Adrenal gland (tissue), 12 donors: ENCODE data around the gene ZNF341. TPM values are rescaled to one million over a fixed set of nuclear protein-coding genes. Genes with fewer than 3 reads are reported as not detected.

Experiments
- DNase-seq, 7 donors: peaks; one replicate each; pipeline ENCODE4 v3.0.0-alpha.2; 2019 to 2020
- H3K27ac ChIP-seq, 5 donors: fragments of 200-600 bp; sonication (generic) in 4 of 5; 1 replicate in 3 of 5; 2 replicates in 2 of 5; pipeline versions ENCODE4 v1.5.1 to v1.8.0; 2016 to 2020; ENCODE audit warnings: mild to moderate bottlenecking in 1 of 5
- H3K27me3 ChIP-seq: fragments of 200-600 bp; 2 replicates; pipeline ENCODE4 v1.8.0; 2021
- H3K36me3 ChIP-seq, 2 donors: fragments of 200-600 bp; replicated peaks in 1 of 2; 1 replicate in 1 of 2; 2 replicates in 1 of 2; pipeline versions ENCODE4 v1.5.1 to v1.8.0; 2018 to 2022
- H3K4me1 ChIP-seq, 2 donors: fragments of 200-600 bp; replicated peaks in 1 of 2; 1 replicate in 1 of 2; 2 replicates in 1 of 2; pipeline versions ENCODE4 v1.5.1 to v1.8.0; 2018 to 2021
- H3K4me3 ChIP-seq, 4 donors: fragments of 200-600 bp; sonication (generic) in 3 of 4; one replicate each; pipeline ENCODE4 v1.5.1; 2016 to 2018
- H3K9me3 ChIP-seq, 3 donors: fragments of 200-600 bp; sonication (generic) in 1 of 3; replicated peaks in 1 of 3; 1 replicate in 2 of 3; 2 replicates in 1 of 3; pipeline versions ENCODE4 v1.5.1 to v1.8.0; 2016 to 2021
- CTCF ChIP-seq, 6 experiments: fragments of 450-650 bp in 4 of 6; fragments of 200-600 bp in 2 of 6; sonication (generic) in 1 of 6; IDR thresholded peaks; 1 replicate in 5 of 6; 2 replicates in 1 of 6; pipeline versions ENCODE4 v1.5.1 to v1.8.0; 2016 to 2021; ENCODE audit warnings: antibody characterized with exemption in 6 of 6, mild to moderate bottlenecking in 2 of 6, moderate library complexity in 1 of 6
- POLR2A ChIP-seq, 2 donors: fragments of 450-650 bp; IDR thresholded peaks; one replicate each; pipeline ENCODE4 v1.6.1; 2017; ENCODE audit warnings: antibody characterized with exemption in 2 of 2, mild to moderate bottlenecking in 2 of 2, moderate library complexity in 1 of 2
- WGBS, 4 donors: extraction: QIAGEN DNeasy Blood & Tissue Kit in 2 of 4; methylation state at CpG; one replicate each; pipeline versions ENCODE4 v1.1.5 to v1.1.7; 2013 to 2017; 5-methylcytosine and 5-hydroxymethylcytosine counted together
- intact Hi-C, 2 donors: fragments of 100-400 bp; cut with DNase I; formaldehyde crosslinking; loops; one replicate each; pipeline versions ENCODE4 v1.14.1 to v1.15.0; 2022 to 2023
- polyA plus RNA-seq, 3 donors: library from polyadenylated mRNA; stranded (reverse); fragments of 200-250 nt in 2 of 3; fragments of 350-450 nt in 1 of 3; fragmentation: Illumina TruSeq in 1 of 3; extraction: RNeasy Lipid Tissue Mini Kit (QIAGEN cat#74804) in 1 of 3; gene quantifications; one replicate each; pipeline ENCODE4 v1.2.3, GENCODE V29; 2013 to 2014
- total RNA-seq, 9 donors: library from RNA; depleted of rRNA in 4 of 9; stranded (reverse); fragments of >200 nt in 4 of 9; fragments of 120-200 nt in 1 of 9; fragmentation: NEBNext Ultra II Directional in 1 of 9; extraction: Animal tissue kit (Norgen Biotek cat#: 25700) in 1 of 9; gene quantifications; one replicate each; pipeline versions ENCODE4 v1.1.0 to v1.2.4, GENCODE V29; 2013 to 2023
- donor health status: healthy with polysubstance abuse.
- donor health status: Bipolar disorder and iron deficiency.
- donor health status: DM: yes; HTN: yes; CAD: no.
- donor health status: DM: no; HTN: no; CAD: no.
- donor health status: DM: no; HTN: no; CAD: no.
- donor health status: DM: yes; HTN: yes; CAD: no.

Gene ZNF341
- total and polyA plus RNA-seq, 12 donors, result 1.1 to 9.2 (median 2.5) TPM

- TF ChIP-seq POLR2A (IDR thresholded peaks at IDR 0.05) (no peak), CTCF (IDR thresholded peaks at IDR 0.05) (no peak)
- H3K9me3 ChIP-seq, result no peaks in the 10 kb centered on the region
- H3K4me3 ChIP-seq, result no peak overlapping the region
- no peak overlapping the region for H3K27ac ChIP-seq
- H3K4me1 ChIP-seq, result no peaks in the 10 kb centered on the region
- WGBS, 4 donors, result 77 to 90% (median 81%) methylated on average over 2 of the region's 2 CpGs
- intact Hi-C loops, result no loop called here
- H3K36me3 ChIP-seq, result peaks cover 0 to 3% of the 10 kb centered on the region in 2 donors
- no peaks in the 10 kb centered on the region for H3K27me3 ChIP-seq
- DNase-seq, result no peak
Observed at GRCh38 chr20:33765099-33765498, 33.3 kb downstream of the ZNF341 start.

- no peaks in the 10 kb centered on the region for H3K27me3 ChIP-seq
- no peak overlapping the region for H3K27ac ChIP-seq
- H3K4me1 ChIP-seq, result no peaks in the 10 kb centered on the region
- no peak overlapping the region for H3K4me3 ChIP-seq
- DNase-seq, result no peak
- no peaks in the 10 kb centered on the region for H3K9me3 ChIP-seq
- TF ChIP-seq POLR2A (IDR thresholded peaks at IDR 0.05), result no peak
- no peak for TF ChIP-seq CTCF (IDR thresholded peaks at IDR 0.05)
- peaks cover 0 to 3% of the 10 kb centered on the region in 2 donors for H3K36me3 ChIP-seq
- intact Hi-C loops, result no loop called here
- WGBS, 4 donors, result 94 to 96% (median 95%) methylated on average over 5 of the region's 5 CpGs
Observed at GRCh38 chr20:33765592-33765991, 33.8 kb downstream of the ZNF341 start.

- Histone ChIP-seq H3K36me3 (peaks cover 0 to 3% of the 10 kb centered on the region in 2 donors), H3K27me3 (no peaks in the 10 kb centered on the region), H3K27ac (no peak overlapping the region), H3K4me3 (no peak overlapping the region), H3K9me3 (no peaks in the 10 kb centered on the region), H3K4me1 (no peaks in the 10 kb centered on the region)
- 96 to 100% (median 97%) methylated on average over 4 to 9 of the region's 9 CpGs for WGBS, 4 donors
- DNase-seq, result no peak
- intact Hi-C loops, result no loop called here
- no peak for TF ChIP-seq CTCF (IDR thresholded peaks at IDR 0.05)
- TF ChIP-seq POLR2A (IDR thresholded peaks at IDR 0.05), result no peak
Observed at GRCh38 chr20:33766686-33767085, 34.9 kb downstream of the ZNF341 start.

GRCh38 chr20:33767777-33768138 is 36.0 kb downstream of the ZNF341 start:
- no peaks in the 10 kb centered on the region for H3K4me1 ChIP-seq
- no peak for DNase-seq
- WGBS, 4 donors, result 94 to 100% (median 99%) methylated on average over 2 of the region's 2 CpGs
- no peaks in the 10 kb centered on the region for H3K27me3 ChIP-seq
- TF ChIP-seq CTCF (IDR thresholded peaks at IDR 0.05), result no peak
- peaks cover 0 to 3% of the 10 kb centered on the region in 2 donors for H3K36me3 ChIP-seq
- H3K9me3 ChIP-seq, result no peaks in the 10 kb centered on the region
- H3K4me3 ChIP-seq, result no peak overlapping the region
- H3K27ac ChIP-seq, result no peak overlapping the region
- intact Hi-C loops, result no loop called here
